OCI-LY1 (cell line): ENCODE results near the gene FCN3.

Source experiments
- CTCF ChIP-seq: fragments of 200-600 bp; sonication (generic), shearing (Covaris generic); IDR thresholded peaks from 2 replicates; pipeline ENCODE4 v1.5.1; 2017; ENCODE audit warnings: mild to moderate bottlenecking, antibody characterized with exemption, low read length, moderate library complexity, mixed read lengths
- EZH2 ChIP-seq: fragments of 200-600 bp; sonication (generic), shearing (Covaris generic); IDR thresholded peaks from 2 replicates; pipeline ENCODE4 v1.8.0; 2017; ENCODE audit warnings: borderline replicate concordance, mixed run types, mild to moderate bottlenecking, antibody characterized with exemption, low read length, moderate library complexity, mixed read lengths

- TF ChIP-seq EZH2 (no peak), CTCF (no peak)
These were observed 37.9 kb upstream of the FCN3 start for GRCh38 chr1:27412502-27412901.
